NK-92 (cell line): ENCODE results near the gene CNTNAP2.
"Not testable (repeated sequence)": the region's sequence is repeated elsewhere in the genome, so short reads cannot be mapped to it uniquely, and the experiment has no call there.

Experiments
- DNase-seq: peaks from one replicate; lab custom pipeline; 2025; ENCODE audit not compliant: unreplicated experiment; lab: John Stamatoyannopoulos, UW

The CNTNAP2 gene

GRCh38 chr7:148304456-148304855 is 2187.9 kb downstream of the CNTNAP2 start:
- no peak for DNase-seq

- DNase-seq, result no peak
Measured at GRCh38 chr7:148306759-148307158, 2190.2 kb downstream of the CNTNAP2 start.

- DNase-seq, result no peak
Measured at GRCh38 chr7:148318102-148318811, 2201.7 kb downstream of the CNTNAP2 start.

GRCh38 chr7:148318838-148319237 is 2202.2 kb downstream of the CNTNAP2 start:
- DNase-seq, result no peak

GRCh38 chr7:148319316-148319808 is 2202.8 kb downstream of the CNTNAP2 start:
- DNase-seq, result no peak

GRCh38 chr7:148325208-148325607 is 2208.6 kb downstream of the CNTNAP2 start:
- no peak for DNase-seq

GRCh38 chr7:148327379-148327778 is 2210.8 kb downstream of the CNTNAP2 start:
- DNase-seq, result no peak

- DNase-seq, result no peak
Measured at GRCh38 chr7:148328906-148329305, 2212.3 kb downstream of the CNTNAP2 start.

GRCh38 chr7:148330124-148330818 is 2213.7 kb downstream of the CNTNAP2 start:
- no peak for DNase-seq

- no peak for DNase-seq
Measured at GRCh38 chr7:148330822-148331221, 2214.2 kb downstream of the CNTNAP2 start.

GRCh38 chr7:148331456-148331855 is 2214.9 kb downstream of the CNTNAP2 start:
- not testable (repeated sequence) for DNase-seq

- no peak for DNase-seq
Measured at GRCh38 chr7:148332191-148333186, 2215.9 kb downstream of the CNTNAP2 start.

- DNase-seq, result no peak
Measured at GRCh38 chr7:148334441-148334956, 2217.9 kb downstream of the CNTNAP2 start.

GRCh38 chr7:148334959-148335577 is 2218.5 kb downstream of the CNTNAP2 start:
- DNase-seq, result no peak

- DNase-seq, result no peak
Measured at GRCh38 chr7:148335790-148336189, 2219.2 kb downstream of the CNTNAP2 start.

- DNase-seq, result no peak
Measured at GRCh38 chr7:148336411-148336810, 2219.8 kb downstream of the CNTNAP2 start.

- DNase-seq, result no peak
Measured at GRCh38 chr7:148337246-148337965, 2220.8 kb downstream of the CNTNAP2 start.

- no peak for DNase-seq
Measured at GRCh38 chr7:148337995-148338747, 2221.6 kb downstream of the CNTNAP2 start.
